HG03108 (cell line): ENCODE results near the gene TIPARP.
"Not testable (repeated sequence)": the region's sequence is repeated elsewhere in the genome, so short reads cannot be mapped to it uniquely, and the experiment has no call there.

Experiments
- ATAC-seq: cut with Tn5 transposase; IDR thresholded peaks from one replicate; pipeline ENCODE4 v1.9.1; 2021; ENCODE audit warnings: moderate library complexity; ENCODE audit not compliant: unreplicated experiment

Gene TIPARP

DNA sequence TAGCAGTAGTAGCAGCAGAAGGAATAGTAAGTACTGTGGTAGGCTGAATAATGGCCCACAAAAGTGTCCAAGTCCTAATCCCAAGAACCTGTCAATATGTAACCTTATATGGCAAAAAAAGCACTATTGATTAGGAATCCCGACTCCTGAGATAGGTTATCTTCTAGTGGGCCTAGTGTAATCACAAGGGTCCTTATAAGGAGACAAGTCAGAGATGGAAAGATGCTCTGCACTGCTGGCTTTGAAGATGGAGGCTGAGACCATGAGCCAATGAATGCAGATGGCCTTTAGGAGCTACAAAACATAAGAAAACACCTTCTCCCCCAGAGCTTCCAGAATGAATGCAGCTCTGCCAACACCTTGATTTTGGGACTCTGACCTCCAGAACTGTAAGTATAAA lies 36.0 kb downstream of the TIPARP start:
- no peak for ATAC-seq

DNA sequence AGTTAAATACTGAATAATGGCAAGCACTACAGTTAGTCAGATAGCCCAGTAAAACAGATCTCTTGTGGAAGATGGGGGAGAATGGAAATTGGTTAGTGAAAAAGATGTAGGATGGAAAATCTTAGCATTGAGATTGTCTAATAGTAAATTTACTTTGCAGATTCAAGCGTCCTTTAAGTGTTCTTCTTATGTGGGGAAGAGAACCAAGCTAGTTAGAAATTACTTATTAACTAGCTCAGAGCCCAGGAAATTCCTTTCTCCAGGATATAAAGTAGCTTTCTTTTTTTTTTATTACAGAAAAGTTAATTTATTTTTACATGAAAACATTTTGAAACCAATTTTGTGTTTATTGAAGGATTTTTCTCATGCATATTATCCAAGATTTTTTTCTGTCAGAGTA lies 36.7 kb downstream of the TIPARP start:
- ATAC-seq = no peak

DNA sequence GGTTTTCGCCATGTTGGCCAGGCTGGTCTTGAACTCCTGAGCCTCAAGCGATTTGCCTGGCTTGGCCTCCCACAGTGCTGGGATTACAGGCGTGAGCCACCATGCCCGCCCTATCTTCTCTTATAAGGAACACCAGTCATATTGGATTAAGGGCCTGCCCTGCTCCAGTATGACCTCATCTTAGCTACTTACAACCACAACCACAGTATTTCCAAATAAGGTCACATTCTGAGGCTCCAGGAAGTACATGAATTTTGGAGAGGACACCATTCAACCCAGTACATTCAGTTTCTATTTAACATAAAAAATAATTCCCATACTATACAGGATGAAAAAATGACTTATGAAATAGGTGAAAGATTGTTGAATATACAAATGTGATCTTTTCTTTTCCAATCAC lies 37.6 kb downstream of the TIPARP start:
- ATAC-seq = not testable (repeated sequence)

- ATAC-seq = no peak
Observed at GRCh38 chr3:156716105-156716862, 41.9 kb downstream of the TIPARP start.

GRCh38 chr3:156718622-156719306 lies 44.4 kb downstream of the TIPARP start:
- no peak for ATAC-seq

DNA sequence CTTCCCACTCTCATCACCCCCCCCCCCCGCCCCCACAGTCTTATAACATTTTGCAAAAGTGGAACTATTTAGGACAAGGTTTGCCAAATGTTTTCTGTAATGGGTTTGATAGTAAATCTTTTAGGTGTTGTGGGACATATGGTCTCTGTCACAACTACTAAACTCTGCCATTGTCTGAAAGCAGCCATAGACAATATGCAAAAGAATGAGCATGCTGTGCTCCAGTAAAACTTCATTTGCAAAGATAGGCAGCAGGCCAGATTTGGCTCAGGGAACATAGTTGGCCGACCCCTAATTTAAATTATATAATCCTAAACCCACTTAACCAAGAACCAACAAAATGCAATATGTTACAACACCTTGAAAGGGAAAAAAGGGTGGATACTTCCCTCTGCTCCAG lies 46.4 kb downstream of the TIPARP start:
- ATAC-seq = no peak

DNA sequence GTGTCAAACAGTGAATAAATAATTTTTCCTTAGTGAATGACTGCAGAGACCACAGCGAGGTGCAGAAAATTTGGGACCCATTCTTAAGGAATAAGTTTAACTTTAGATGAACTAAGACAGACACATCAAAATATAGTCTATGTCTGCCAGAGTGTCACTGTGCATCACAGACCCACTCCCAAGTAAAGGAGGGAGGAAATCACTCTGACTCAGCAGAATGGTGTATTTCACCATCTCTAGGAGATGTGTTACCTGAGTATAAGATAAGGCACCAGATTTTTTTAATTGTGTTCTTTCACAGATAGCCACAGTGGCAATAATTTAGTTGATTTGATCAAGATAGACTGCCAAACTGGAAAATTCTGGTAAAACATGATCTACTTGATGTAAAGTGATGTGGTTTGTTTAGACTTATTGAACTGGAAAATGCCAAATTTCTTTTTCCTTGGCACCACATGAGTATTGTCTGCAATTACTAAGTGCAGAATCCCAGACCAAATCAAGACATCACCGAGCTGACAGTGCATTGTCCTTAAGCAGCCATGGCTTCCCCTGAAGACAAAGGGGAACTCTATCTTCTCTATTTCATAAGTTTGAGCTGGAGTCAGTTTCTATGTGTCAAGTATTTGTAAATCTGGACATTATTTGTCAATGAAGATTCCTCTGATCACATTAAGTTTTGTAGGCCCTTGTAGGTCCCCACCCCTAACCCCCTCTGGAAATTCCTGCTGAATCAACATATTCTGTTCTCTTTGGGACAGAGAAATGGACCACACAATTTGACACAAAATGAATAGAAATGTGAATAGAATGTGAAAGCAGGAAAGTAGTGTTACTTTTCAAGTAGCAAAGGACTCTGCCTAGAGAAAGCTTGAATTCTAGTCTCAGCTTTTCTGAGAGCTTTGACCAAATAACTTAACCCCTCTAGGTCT lies 47.6 kb downstream of the TIPARP start:
- no peak for ATAC-seq

DNA sequence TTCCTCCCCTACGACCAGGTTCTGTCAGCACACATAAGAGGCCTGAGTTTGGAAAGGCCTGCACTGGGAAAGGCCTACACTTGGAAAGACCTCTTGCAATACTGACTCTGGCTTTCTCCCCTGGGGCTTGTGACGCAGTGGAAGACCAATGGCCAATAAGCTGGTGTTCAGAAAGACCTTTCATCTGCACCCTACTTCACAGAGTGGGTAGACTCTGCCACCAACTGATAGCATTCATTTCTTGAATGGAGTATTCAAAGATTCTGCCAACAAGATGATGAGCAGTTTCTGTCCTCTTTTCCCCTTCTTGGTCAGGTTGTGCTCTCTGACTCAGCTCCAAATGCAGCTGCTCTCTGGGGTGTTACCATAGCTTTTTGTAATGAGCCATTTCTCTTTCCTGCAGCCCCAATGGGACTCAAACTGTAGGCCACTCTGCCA lies 48.8 kb downstream of the TIPARP start:
- ATAC-seq = no peak

DNA sequence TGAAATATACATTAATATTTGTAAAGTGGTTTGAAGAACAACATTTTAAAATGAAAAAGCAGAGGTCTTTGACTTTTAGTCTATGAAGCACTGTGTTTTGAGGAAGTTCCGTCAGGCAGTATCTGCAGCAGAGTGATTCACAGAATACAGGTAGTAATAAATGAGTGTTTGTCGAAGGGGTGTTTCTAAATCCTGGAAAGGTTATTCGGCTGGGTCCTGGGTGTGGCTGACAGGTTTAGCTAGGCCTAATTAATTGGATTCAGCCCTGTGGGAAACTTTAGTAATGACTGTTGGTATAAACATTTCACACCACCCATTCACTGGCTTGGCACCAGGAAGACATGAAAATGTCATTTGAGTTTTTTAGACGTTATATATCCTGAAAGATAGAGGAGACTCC lies 51.3 kb downstream of the TIPARP start:
- ATAC-seq = no peak

DNA sequence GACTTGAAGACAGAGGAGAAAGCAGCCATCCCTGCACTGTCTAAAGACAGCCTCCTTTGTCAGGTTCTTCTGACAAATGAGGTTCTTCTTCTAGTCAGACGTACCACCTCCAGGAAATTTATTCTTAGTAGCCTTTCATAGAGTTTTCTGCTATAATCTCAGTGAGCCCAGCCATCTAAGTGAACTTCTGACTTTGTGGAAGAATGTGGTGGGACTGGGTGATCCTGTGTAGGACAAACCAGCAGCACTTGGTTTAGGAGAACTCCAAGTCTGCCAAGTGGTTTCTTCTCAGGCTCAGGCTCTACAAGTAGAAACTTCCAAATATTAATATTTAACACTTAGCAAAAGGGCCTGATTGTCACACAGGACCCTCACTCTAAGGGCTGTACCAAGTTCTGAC lies 52.1 kb downstream of the TIPARP start:
- no peak for ATAC-seq

- ATAC-seq = peak; percentile 80
Observed at GRCh38 chr3:156727519-156728205, 53.3 kb downstream of the TIPARP start.

DNA sequence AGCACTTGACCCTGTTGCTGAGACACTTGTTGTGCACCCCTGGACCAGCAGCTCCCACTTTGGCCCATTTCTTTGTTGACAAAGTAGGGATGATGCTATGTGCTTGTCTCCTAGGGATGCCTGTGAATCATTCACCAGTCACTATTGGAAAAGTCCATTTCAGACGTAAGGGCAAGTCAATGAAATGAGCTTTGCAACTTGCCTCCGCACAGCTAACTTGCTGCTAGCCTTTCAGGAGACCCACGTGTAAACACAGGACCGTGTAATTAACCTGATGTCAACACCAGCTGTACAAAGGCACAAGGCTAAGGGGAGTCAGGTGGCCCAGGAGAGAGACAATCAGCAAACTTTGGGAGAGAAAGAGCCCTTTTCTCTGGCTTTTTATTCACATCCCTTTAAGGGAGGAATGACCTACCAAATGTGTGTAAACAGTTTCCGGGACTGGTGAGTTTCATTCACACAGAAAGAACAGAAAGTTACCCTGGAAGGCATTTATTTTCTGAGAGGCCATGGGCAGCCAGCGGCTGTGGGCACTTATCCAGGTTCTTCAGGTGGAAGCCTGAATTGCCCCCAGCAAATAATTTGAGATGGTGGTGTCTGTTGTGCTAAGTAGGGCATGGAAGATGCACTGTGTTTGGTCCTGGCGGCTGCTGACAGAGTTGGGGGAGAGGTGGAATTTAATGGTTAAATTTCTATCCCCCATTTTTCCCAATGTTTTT lies 54.0 kb downstream of the TIPARP start:
- ATAC-seq = no peak

GRCh38 chr3:156729460-156730179 lies 55.2 kb downstream of the TIPARP start:
- no peak for ATAC-seq

- ATAC-seq = no peak
Observed at GRCh38 chr3:156731813-156732212, 57.4 kb downstream of the TIPARP start.

DNA sequence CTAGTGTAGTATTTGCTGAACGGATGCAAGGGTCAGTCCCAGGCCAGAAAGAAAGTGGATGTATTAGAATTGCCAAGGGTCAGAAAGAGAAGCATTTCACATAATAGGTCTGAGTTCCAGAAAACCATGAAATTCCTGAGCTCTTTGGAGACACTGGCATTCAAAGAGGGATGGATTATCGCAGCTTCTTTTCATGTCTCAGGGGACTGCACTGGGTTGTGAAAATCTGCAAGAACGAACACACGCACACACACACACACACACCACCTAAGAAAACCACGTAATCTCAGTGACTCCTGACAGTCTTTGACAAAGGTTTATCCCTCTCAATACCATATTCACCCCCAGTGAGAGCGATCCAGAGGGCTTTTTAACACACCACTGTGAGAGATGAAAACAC lies 57.9 kb downstream of the TIPARP start:
- ATAC-seq = no peak

- no peak for ATAC-seq
Observed at GRCh38 chr3:156732715-156733421, 58.5 kb downstream of the TIPARP start.

GRCh38 chr3:156734661-156735060 lies 60.3 kb downstream of the TIPARP start:
- ATAC-seq = not testable (repeated sequence)

DNA sequence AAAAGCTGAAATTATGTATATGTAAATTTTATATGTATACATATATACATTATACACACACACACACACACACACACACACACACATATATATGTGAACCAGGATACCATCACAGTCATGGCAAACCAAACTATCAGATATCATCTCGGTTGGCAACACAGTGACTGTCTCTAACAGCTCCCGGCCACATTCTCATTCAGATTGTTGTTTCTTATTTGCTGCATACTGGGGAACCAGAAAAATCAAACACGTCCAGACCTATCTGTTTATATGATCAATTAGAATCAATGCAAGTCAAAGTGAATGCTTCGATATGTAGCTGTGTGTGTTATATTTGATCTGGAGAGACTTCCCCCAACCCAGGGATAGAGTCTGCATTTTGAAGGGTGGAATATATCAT lies 61.1 kb downstream of the TIPARP start:
- ATAC-seq = no peak

GRCh38 chr3:156737049-156737448 lies 62.7 kb downstream of the TIPARP start:
- not testable (repeated sequence) for ATAC-seq
